Vagina (tissue), 2 donors: ENCODE data around the gene CYB5R3. TPM values are rescaled to one million over a fixed set of nuclear protein-coding genes. Genes with fewer than 3 reads are reported as not detected.
A peak's percentile ranks its signal among the peaks of the same experiment; 100 is the strongest.
"Not testable (repeated sequence)": the region's sequence is repeated elsewhere in the genome, so short reads cannot be mapped to it uniquely, and the experiment has no call there.

Experiments used
- DNase-seq, 2 donors: peaks; one replicate each; pipeline ENCODE4 v3.0.0-alpha.2; 2017; ENCODE audit errors: extremely low spot score in 2 of 2
- H3K27ac ChIP-seq: fragments of 200-600 bp; sonication (generic); one replicate; pipeline ENCODE4 v1.5.1; 2019
- H3K27me3 ChIP-seq: fragments of 200-600 bp; sonication (generic); one replicate; pipeline ENCODE4 v1.5.1; 2019
- H3K36me3 ChIP-seq, 2 donors: fragments of 200-600 bp; sonication (generic); one replicate each; pipeline ENCODE4 v1.5.1; 2017 to 2019
- H3K4me1 ChIP-seq: fragments of 200-600 bp; sonication (generic); one replicate; pipeline ENCODE4 v1.5.1; 2019
- H3K4me3 ChIP-seq, 2 donors: fragments of 200-600 bp; sonication (generic); 1 replicate in 1 of 2; 2 replicates in 1 of 2; pipeline ENCODE4 v1.5.1; 2016 to 2019
- H3K9me3 ChIP-seq: fragments of 200-600 bp; sonication (generic); one replicate; pipeline ENCODE4 v1.5.1; 2019
- CTCF ChIP-seq, 3 experiments: fragments of 450-650 bp in 2 of 3; fragments of 200-600 bp in 1 of 3; sonication (generic) in 1 of 3; IDR thresholded peaks; one replicate each; pipeline ENCODE4 v1.5.1; 2017 to 2019; ENCODE audit warnings: antibody characterized with exemption in 3 of 3, mild to moderate bottlenecking in 2 of 3, moderate library complexity in 2 of 3
- POLR2A ChIP-seq, 2 donors: fragments of 450-650 bp; IDR thresholded peaks; one replicate each; pipeline ENCODE4 v1.6.1; 2017; ENCODE audit warnings: antibody characterized with exemption in 2 of 2, mild to moderate bottlenecking in 2 of 2, moderate library complexity in 2 of 2
- POLR2AphosphoS5 ChIP-seq, 2 donors: sonication (generic); formaldehyde crosslinking; IDR thresholded peaks; one replicate each; pipeline ENCODE4 v1.9.0; 2017; ENCODE audit warnings: antibody characterized with exemption in 2 of 2, mild to moderate bottlenecking in 2 of 2, low read depth in 1 of 2; ENCODE audit not compliant: insufficient read depth in 1 of 2
- intact Hi-C: fragments of 100-400 bp; cut with DNase I; formaldehyde crosslinking; loops from one replicate; pipeline ENCODE4 v1.15.1; 2023
- total RNA-seq: library from RNA; depleted of rRNA; stranded (reverse); fragments of >200 nt; gene quantifications from one replicate; pipeline ENCODE4 v1.2.3, GENCODE V29; 2016

Gene CYB5R3
- total RNA-seq, 1 donor from 2014 or later, result 174 TPM

DNA sequence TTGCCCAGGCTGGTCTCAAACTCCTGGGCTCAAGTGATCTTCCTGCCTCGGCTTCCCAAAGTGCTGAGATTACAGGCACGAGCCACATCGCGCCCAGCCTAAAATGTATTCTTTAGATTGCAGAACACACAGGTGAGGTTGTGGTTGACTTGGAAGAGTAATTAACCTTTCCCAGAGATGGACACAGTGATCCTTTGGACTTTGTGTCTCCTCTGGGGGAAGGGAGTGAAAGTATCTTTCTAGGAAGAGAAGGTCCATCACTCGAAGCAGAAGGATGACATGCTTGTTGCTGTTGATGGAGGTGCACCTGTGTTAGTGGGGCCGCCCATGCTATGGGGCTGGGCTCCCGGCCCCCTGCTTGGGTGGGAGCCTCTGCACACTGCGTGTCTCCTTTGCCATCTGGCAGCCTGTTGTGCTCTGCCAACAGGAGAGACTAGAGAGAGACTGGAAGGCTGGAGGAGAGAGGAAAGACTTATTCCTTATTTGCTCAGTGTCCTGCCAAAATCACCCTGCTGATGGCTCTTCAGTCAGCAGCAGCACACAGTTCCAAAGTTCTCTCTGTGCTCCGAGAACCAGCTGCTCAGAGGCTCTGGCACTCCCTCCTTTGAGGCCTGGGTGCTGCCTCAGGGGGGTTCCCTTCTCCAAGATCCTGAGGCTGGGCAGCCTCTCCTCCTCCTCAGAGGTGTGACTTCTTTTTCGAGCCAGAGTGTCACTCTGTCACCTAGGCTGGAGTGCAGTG, 33.1 kb upstream of the CYB5R3 start:
- intact Hi-C loops, result no loop called here
- no peak for TF ChIP-seq POLR2AphosphoS5 (IDR thresholded peaks at IDR 0.05; ENCODE audit: insufficient read depth in 1 of 2, low read depth in 1 of 2)
- TF ChIP-seq POLR2A (IDR thresholded peaks at IDR 0.05), result no peak
- Histone ChIP-seq H3K9me3 (no peaks in the 10 kb centered on the region), H3K4me1 (peaks cover 77% of the 10 kb centered on the region), H3K36me3 (no peaks in the 10 kb centered on the region), H3K27me3 (no peaks in the 10 kb centered on the region), H3K27ac (peak overlapping the region; percentile 81), H3K4me3 (no peak overlapping the region)
- no peak for DNase-seq

- intact Hi-C loops, result no loop called here
- peak overlapping the region; percentile 55 for H3K27ac ChIP-seq
- no peak for DNase-seq
- no peaks in the 10 kb centered on the region for H3K9me3 ChIP-seq
- peaks cover 77% of the 10 kb centered on the region for H3K4me1 ChIP-seq
- TF ChIP-seq CTCF (IDR thresholded peaks at IDR 0.05) (no peak), POLR2AphosphoS5 (IDR thresholded peaks at IDR 0.05; ENCODE audit: insufficient read depth in 1 of 2, low read depth in 1 of 2) (no peak), POLR2A (IDR thresholded peaks at IDR 0.05) (no peak)
- H3K27me3 ChIP-seq, result no peaks in the 10 kb centered on the region
- no peak overlapping the region for H3K4me3 ChIP-seq
- H3K36me3 ChIP-seq, result no peaks in the 10 kb centered on the region
These were observed 31.5 kb upstream of the CYB5R3 start for GRCh38 chr22:42680648-42681047.

DNA sequence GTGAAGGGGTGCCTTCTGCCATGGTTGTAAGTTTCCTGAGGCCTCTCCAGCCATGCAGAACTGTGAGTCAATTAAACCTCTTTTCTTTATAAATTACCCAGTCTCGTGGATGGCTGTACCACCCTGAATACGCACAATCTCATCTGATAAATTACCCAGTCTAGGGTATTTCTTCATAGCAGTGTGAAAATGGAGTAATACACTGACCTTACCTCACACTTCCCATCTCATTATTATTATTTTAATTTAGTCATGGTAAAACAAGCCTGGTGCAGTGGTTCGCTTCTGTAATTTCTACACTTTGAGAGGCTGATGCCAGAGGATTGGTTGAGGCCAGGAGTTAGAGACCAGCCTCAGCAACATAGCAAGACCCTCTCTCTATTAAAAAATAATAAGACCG, 30.5 kb upstream of the CYB5R3 start:
- no peak for TF ChIP-seq CTCF (IDR thresholded peaks at IDR 0.05)
- TF ChIP-seq POLR2A (IDR thresholded peaks at IDR 0.05), result no peak
- TF ChIP-seq POLR2AphosphoS5 (IDR thresholded peaks at IDR 0.05; ENCODE audit: insufficient read depth in 1 of 2, low read depth in 1 of 2), result no peak
- peaks cover 77% of the 10 kb centered on the region for H3K4me1 ChIP-seq
- no peaks in the 10 kb centered on the region for H3K36me3 ChIP-seq
- H3K27ac ChIP-seq, result peak overlapping the region; percentile 55
- no peaks in the 10 kb centered on the region for H3K9me3 ChIP-seq
- H3K27me3 ChIP-seq, result no peaks in the 10 kb centered on the region
- no peak overlapping the region for H3K4me3 ChIP-seq
- intact Hi-C loops, result no loop called here
- no peak for DNase-seq

DNA sequence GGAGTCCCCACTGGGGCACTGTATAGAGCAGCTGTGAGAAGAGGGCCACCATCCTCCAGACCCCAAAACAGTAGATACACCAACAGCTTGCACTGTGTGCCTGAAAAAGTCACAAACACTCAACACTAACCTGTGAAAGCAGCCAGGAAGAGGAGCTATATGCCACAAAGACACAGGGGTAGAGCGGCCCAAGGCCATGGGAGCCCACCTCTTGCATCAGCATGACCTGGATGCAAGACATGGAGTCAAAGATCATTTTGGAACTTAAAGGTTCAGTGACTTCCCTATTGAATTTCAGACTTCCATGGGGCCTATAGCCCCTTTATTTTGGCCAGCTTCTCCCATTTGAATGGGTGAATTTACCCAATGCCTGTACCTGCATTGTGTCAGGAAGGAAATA, 29.7 kb upstream of the CYB5R3 start:
- H3K27me3 ChIP-seq, result no peaks in the 10 kb centered on the region
- TF ChIP-seq CTCF (IDR thresholded peaks at IDR 0.05), result no peak
- no peak for TF ChIP-seq POLR2AphosphoS5 (IDR thresholded peaks at IDR 0.05; ENCODE audit: insufficient read depth in 1 of 2, low read depth in 1 of 2)
- no peak for TF ChIP-seq POLR2A (IDR thresholded peaks at IDR 0.05)
- peaks cover 77% of the 10 kb centered on the region for H3K4me1 ChIP-seq
- H3K9me3 ChIP-seq, result no peaks in the 10 kb centered on the region
- H3K4me3 ChIP-seq, result no peak overlapping the region
- intact Hi-C loops, result no loop called here
- no peaks in the 10 kb centered on the region for H3K36me3 ChIP-seq
- DNase-seq, result no peak
- H3K27ac ChIP-seq, result peak overlapping the region; percentile 55

- H3K27me3 ChIP-seq, H3K4me3 ChIP-seq, H3K36me3 ChIP-seq, intact Hi-C loops, H3K9me3 ChIP-seq, H3K27ac ChIP-seq, DNase-seq: not testable (repeated sequence)
- peaks cover 73% of the 10 kb centered on the region for H3K4me1 ChIP-seq
These were observed 28.7 kb upstream of the CYB5R3 start for GRCh38 chr22:42677936-42678335.

- no peak for TF ChIP-seq POLR2A (IDR thresholded peaks at IDR 0.05)
- TF ChIP-seq CTCF (IDR thresholded peaks at IDR 0.05), result no peak
- TF ChIP-seq POLR2AphosphoS5 (IDR thresholded peaks at IDR 0.05; ENCODE audit: insufficient read depth in 1 of 2, low read depth in 1 of 2), result peak; percentile 27 to 91
- H3K4me1 ChIP-seq, result peaks cover 64% of the 10 kb centered on the region
These were observed 26.9 kb upstream of the CYB5R3 start for GRCh38 chr22:42676059-42676607.

More at GRCh38 chr22:42676059-42676607, 26.9 kb upstream of the CYB5R3 start:
- Histone ChIP-seq H3K36me3 (no peaks in the 10 kb centered on the region), H3K9me3 (no peaks in the 10 kb centered on the region), H3K4me3 (no peak overlapping the region), H3K27ac (peak overlapping the region; percentile 85), H3K27me3 (no peaks in the 10 kb centered on the region)
- DNase-seq, result no peak
- intact Hi-C loops, result no loop called here
